Stomach (tissue), 9 donors: ENCODE measurements around the gene JTB. TPM values are rescaled to one million over a fixed set of nuclear protein-coding genes. Genes with fewer than 3 reads are reported as not detected.
A peak's percentile ranks its signal among the peaks of the same experiment; 100 is the strongest.

Experiments
- DNase-seq, 2 donors: peaks; one replicate each; pipeline versions ENCODE4 v3.0.0 to v3.0.0-alpha.2; 2013 to 2019
- H3K27ac ChIP-seq, 5 donors: fragments of 200-600 bp in 4 of 5; sonication (generic) in 4 of 5; one replicate each; pipeline ENCODE4 v1.5.1; 2013 to 2019; ENCODE audit warnings: mild to moderate bottlenecking in 1 of 5, moderate library complexity in 1 of 5
- H3K27me3 ChIP-seq, 3 donors: fragments of 200-600 bp; sonication (generic); one replicate each; pipeline ENCODE4 v1.5.1; 2017 to 2019; ENCODE audit warnings: mixed run types in 1 of 3
- H3K36me3 ChIP-seq, 4 donors: fragments of 200-600 bp; sonication (generic); 1 replicate in 3 of 4; 2 replicates in 1 of 4; pipeline ENCODE4 v1.5.1; 2016 to 2019
- H3K4me1 ChIP-seq, 4 donors: fragments of 200-600 bp; sonication (generic); one replicate each; pipeline ENCODE4 v1.5.1; 2016 to 2019
- H3K4me3 ChIP-seq, 4 donors: fragments of 200-600 bp; sonication (generic) in 3 of 4; one replicate each; pipeline ENCODE4 v1.5.1; 2016 to 2019; ENCODE audit warnings: mild to moderate bottlenecking in 1 of 4
- H3K9me3 ChIP-seq, 4 donors: fragments of 200-600 bp; sonication (generic); one replicate each; pipeline ENCODE4 v1.5.1; 2016 to 2019
- EP300 ChIP-seq: sonication (generic); formaldehyde crosslinking; IDR thresholded peaks from one replicate; pipeline ENCODE4 v1.6.1; 2017; ENCODE audit warnings: antibody characterized with exemption
- POLR2A ChIP-seq, 4 donors: fragments of 450-650 bp; IDR thresholded peaks; one replicate each; pipeline ENCODE4 v1.6.1; 2016; ENCODE audit warnings: antibody characterized with exemption in 4 of 4, control low read depth in 2 of 4, mild to moderate bottlenecking in 1 of 4, moderate library complexity in 1 of 4
- POLR2AphosphoS5 ChIP-seq, 3 donors: sonication (generic); formaldehyde crosslinking; IDR thresholded peaks; one replicate each; pipeline ENCODE4 v1.6.1; 2016; ENCODE audit warnings: antibody characterized with exemption in 3 of 3
- WGBS, 5 donors: extraction: QIAGEN DNeasy Blood & Tissue Kit in 3 of 5; methylation state at CpG; one replicate each; pipeline versions ENCODE4 v1.1.5 to v1.1.7; 2013 to 2018; 5-methylcytosine and 5-hydroxymethylcytosine counted together
- intact Hi-C: fragments of 100-400 bp; cut with DNase I; formaldehyde crosslinking; loops from one replicate; pipeline ENCODE4 v1.15.1; 2023; ENCODE audit warnings: low total_unique reads
- polyA plus RNA-seq, 3 donors: library from polyadenylated mRNA; stranded (reverse); fragments of 200-250 nt; gene quantifications; one replicate each; pipeline ENCODE4 v1.2.3, GENCODE V29; 2013
- total RNA-seq, 5 donors: library from RNA; depleted of rRNA; stranded (reverse); fragments of >200 nt; gene quantifications; one replicate each; pipeline versions ENCODE4 v1.1.0 to v1.2.3, GENCODE V29; 2014 to 2016
- TF ChIP-seq, protein P1 (sequence below), 7 experiments: fragments of 450-650 bp in 4 of 7; fragments of 200-600 bp in 3 of 7; sonication (generic) in 3 of 7; IDR thresholded peaks; one replicate each; pipeline ENCODE4 v1.5.1; 2016 to 2019; ENCODE audit warnings: antibody characterized with exemption in 7 of 7, control low read depth in 2 of 7, mild to moderate bottlenecking in 1 of 7
- donor health status: healthy with polysubstance abuse.
- donor health status: Bipolar disorder and iron deficiency.
- donor health status: healthy.

The JTB gene
- total and polyA plus RNA-seq, 8 donors: 130 to 859 (median 235) TPM

DNA sequence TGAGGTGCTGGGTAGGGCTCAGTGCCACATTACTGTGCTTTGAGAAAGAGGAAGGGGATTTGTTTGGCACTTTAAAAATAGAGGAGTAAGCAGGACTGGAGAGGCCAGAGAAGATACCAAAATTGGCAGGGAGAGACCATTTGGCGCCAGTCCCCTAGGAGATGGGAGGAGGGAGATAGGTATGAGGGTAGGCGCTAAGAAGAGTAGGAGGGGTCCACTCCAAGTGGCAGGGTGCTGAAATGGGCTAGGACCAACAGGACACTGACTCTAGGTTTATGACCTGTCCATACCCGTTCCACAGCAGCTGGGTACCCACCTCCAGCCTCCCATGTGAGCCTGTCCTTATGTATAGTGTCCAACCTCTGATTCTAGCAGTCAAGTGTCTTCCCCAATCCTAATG, 18.0 kb downstream of the JTB start:
- DNase-seq: no peak
- peaks cover 54 to 81% (median 77%) of the 10 kb centered on the region in 4 donors for H3K4me1 ChIP-seq

DNA sequence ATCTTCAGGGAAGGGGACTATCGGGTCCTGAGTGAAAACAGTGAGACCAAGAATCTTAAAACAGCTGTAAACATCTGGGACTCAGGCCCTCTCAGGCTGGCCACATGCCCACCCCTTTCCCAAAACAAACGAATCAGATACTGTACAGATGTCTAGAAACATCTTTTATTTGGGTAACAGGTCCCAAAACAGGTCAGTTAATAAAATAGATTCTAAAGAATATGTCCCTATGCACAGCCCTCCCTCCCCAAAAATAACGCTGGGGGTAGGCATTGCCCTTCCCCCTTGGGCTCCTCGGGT, 18.6 kb downstream of the JTB start:
- peaks cover 55 to 81% (median 77%) of the 10 kb centered on the region in 4 donors for H3K4me1 ChIP-seq
- H3K9me3 ChIP-seq: no peaks in the 10 kb centered on the region
- no peak for DNase-seq
- TF ChIP-seq POLR2AphosphoS5 (IDR thresholded peaks at IDR 0.05): no peak
- TF ChIP-seq POLR2A (IDR thresholded peaks at IDR 0.05): no peak
- no peak for TF ChIP-seq EP300
- TF ChIP-seq, protein P1, sequence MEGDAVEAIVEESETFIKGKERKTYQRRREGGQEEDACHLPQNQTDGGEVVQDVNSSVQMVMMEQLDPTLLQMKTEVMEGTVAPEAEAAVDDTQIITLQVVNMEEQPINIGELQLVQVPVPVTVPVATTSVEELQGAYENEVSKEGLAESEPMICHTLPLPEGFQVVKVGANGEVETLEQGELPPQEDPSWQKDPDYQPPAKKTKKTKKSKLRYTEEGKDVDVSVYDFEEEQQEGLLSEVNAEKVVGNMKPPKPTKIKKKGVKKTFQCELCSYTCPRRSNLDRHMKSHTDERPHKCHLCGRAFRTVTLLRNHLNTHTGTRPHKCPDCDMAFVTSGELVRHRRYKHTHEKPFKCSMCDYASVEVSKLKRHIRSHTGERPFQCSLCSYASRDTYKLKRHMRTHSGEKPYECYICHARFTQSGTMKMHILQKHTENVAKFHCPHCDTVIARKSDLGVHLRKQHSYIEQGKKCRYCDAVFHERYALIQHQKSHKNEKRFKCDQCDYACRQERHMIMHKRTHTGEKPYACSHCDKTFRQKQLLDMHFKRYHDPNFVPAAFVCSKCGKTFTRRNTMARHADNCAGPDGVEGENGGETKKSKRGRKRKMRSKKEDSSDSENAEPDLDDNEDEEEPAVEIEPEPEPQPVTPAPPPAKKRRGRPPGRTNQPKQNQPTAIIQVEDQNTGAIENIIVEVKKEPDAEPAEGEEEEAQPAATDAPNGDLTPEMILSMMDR (IDR thresholded peaks at IDR 0.05): no peak
- peak overlapping the region; percentile 73 to 98 (median 97) for H3K4me3 ChIP-seq
- no peaks in the 10 kb centered on the region for H3K27me3 ChIP-seq
- WGBS, 5 donors: 11 to 20% (median 16%) methylated on average over 4 of the region's 4 CpGs
- peak overlapping the region; percentile 11 to 98 (median 97) for H3K27ac ChIP-seq
- H3K36me3 ChIP-seq: peaks cover 15 to 38% (median 29%) of the 10 kb centered on the region in 4 donors
- intact Hi-C loops: no loop called here

More for the DNA sequence above, 18.0 kb downstream of the JTB start:
- Histone ChIP-seq H3K36me3 (peaks cover 13 to 32% (median 23%) of the 10 kb centered on the region in 4 donors), H3K27ac (peak overlapping the region; percentile 16 to 98 (median 97)), H3K4me3 (peak overlapping the region in 1 of 4 donors; percentile 97), H3K9me3 (no peaks in the 10 kb centered on the region), H3K27me3 (no peaks in the 10 kb centered on the region)
- TF ChIP-seq, protein P1 (IDR thresholded peaks at IDR 0.05): no peak
- no peak for TF ChIP-seq EP300
- no peak for TF ChIP-seq POLR2A (IDR thresholded peaks at IDR 0.05)
- WGBS, 5 donors: 46 to 82% (median 57%) methylated on average over 3 of the region's 3 CpGs
- intact Hi-C loops: no loop called here

DNA sequence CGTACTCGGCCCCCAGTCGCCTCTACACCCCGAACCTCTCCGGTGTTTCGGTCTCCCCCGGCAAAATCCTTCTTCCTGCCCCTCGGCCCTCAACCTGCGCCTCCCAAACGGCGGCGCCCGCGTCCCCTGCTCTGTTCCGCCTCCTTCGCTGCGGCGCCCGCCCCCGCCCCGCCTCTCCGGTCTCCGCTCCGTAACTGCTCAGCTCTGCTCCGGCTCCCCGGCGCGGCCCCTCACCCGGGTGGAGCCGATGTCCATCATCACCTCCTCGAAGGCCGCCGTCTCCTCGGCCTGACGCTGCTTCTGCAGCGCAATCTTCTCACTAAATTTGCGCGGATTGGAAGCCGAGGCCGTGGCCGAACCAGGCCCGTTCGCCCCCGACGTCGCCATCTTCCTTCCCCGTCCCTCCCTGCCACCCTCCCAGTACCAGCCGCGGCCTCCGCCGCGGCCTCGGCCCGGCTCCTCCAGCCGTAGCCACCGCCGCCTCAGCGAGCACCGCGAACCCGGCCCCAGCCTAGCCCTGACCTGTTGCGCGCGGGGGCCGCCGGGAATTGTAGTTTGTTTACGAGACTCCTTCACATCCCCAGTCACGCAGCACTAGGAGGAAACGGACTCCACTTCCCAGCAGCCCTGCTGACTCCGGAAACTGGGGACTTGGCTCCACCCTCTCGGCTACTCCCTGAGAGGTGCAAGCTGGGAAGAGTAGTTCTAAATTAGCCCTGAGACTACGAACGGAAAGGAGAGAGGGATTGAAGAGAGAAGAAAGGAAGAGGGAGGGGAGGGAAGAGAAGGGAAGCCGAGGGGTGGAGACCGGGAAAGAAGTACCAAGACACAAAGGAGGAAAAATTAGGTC, 19.1 kb downstream of the JTB start, which contains the start of gene CRTC2:
Gene CRTC2, minus strand, starts transcription at position 502 of the 850 bp plus-strand sequence. Its CDS starts 115 bp downstream, at position 387.
- DNase-seq: peak; percentile 99
- TF ChIP-seq, protein P1 (IDR thresholded peaks at IDR 0.05): no peak
- TF ChIP-seq POLR2AphosphoS5 (IDR thresholded peaks at IDR 0.05): peak; percentile 53 to 95 (median 84)
- no peaks in the 10 kb centered on the region for H3K9me3 ChIP-seq
- H3K27me3 ChIP-seq: no peaks in the 10 kb centered on the region
- peaks cover 21 to 43% (median 35%) of the 10 kb centered on the region in 4 donors for H3K36me3 ChIP-seq
- 0 to 1% (median 1%) methylated on average over 71 to 75 of the region's 75 CpGs for WGBS, 5 donors
- peak within 1 kb of the TSS; percentile 73 to 98 (median 97) for H3K4me3 ChIP-seq
- intact Hi-C loops: no loop called here
- H3K27ac ChIP-seq: peak within 1 kb of the TSS; percentile 83 to 98 (median 97)
- H3K4me1 ChIP-seq: peaks cover 58 to 86% (median 78%) of the 10 kb centered on the region in 4 donors

DNA sequence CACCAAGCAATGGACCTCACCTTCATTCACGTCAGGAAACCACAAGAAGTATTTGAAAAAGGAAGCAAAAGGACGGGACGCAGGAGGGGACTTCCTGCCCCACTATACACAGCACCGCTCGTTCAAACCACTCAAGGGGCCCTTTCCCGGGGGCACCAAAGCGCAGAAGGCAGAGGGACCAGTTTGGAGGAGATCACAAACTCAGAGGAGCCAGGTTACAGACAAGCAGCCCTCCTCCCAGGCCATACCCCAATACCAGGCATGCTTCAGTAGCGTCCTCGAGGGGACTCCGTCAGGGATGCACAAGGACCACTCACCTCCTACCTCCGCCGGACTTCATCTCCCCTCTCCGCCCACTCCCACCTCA, 19.7 kb downstream of the JTB start:
- DNase-seq: peak in 1 of 2 donors; percentile 58
- Histone ChIP-seq H3K9me3 (no peaks in the 10 kb centered on the region), H3K27ac (peak overlapping the region; percentile 83 to 98 (median 97)), H3K4me3 (peak overlapping the region; percentile 73 to 98 (median 97)), H3K27me3 (no peaks in the 10 kb centered on the region), H3K36me3 (peaks cover 27 to 49% (median 41%) of the 10 kb centered on the region in 4 donors), H3K4me1 (peaks cover 58 to 88% (median 77%) of the 10 kb centered on the region in 4 donors)
- TF ChIP-seq EP300: no peak
- no peak for TF ChIP-seq POLR2A (IDR thresholded peaks at IDR 0.05)
- TF ChIP-seq, protein P1 (IDR thresholded peaks at IDR 0.05): no peak
- no peak for TF ChIP-seq POLR2AphosphoS5 (IDR thresholded peaks at IDR 0.05)
- intact Hi-C loops: no loop called here
- 0 to 1% (median 0%) methylated on average over 13 of the region's 13 CpGs for WGBS, 5 donors
